22Rv1 (cell line): Measurements from ENCODE around the gene MRPL9.

Source experiments
- ZFX ChIP-seq: fragments of 450-650 bp; IDR thresholded peaks from 2 replicates; pipeline ENCODE4 v1.6.1; 2017; ENCODE audit warnings: antibody characterized with exemption, borderline replicate concordance
- TF ChIP-seq, protein P1 (sequence below): fragments of 450-650 bp; IDR thresholded peaks from 2 replicates; pipeline ENCODE4 v1.5.1; 2017; ENCODE audit warnings: mild to moderate bottlenecking

DNA sequence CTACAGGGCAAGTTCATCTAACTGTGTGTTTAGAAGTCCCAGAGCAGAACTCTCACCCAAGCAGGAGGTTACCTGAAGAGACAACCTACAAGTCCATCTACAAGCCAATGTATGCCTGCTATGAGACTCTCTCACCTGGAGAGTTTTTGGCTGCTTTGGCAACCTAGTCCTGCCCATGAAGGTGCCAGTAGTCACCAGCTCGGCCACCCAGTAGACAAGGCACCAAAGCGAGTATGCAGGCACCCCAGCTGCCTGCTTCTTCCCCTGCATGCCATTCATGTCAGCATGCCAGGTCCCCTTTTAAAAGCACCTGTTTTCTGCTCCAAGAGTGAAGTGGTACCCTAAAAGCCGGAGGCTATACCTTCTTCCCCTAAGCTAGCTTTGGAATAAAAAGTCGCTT lies 21.8 kb downstream of the MRPL9 start:
- TF ChIP-seq, protein P1, sequence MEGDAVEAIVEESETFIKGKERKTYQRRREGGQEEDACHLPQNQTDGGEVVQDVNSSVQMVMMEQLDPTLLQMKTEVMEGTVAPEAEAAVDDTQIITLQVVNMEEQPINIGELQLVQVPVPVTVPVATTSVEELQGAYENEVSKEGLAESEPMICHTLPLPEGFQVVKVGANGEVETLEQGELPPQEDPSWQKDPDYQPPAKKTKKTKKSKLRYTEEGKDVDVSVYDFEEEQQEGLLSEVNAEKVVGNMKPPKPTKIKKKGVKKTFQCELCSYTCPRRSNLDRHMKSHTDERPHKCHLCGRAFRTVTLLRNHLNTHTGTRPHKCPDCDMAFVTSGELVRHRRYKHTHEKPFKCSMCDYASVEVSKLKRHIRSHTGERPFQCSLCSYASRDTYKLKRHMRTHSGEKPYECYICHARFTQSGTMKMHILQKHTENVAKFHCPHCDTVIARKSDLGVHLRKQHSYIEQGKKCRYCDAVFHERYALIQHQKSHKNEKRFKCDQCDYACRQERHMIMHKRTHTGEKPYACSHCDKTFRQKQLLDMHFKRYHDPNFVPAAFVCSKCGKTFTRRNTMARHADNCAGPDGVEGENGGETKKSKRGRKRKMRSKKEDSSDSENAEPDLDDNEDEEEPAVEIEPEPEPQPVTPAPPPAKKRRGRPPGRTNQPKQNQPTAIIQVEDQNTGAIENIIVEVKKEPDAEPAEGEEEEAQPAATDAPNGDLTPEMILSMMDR: no peak
- no peak for TF ChIP-seq ZFX
